Measurements from ENCODE around the gene DCXR.

DCXR gene

GRCh38 chr17:82037092-82037888 lies at the start of gene DCXR:
DCXR (minus strand) TSS chr17:82037697; CDS start chr17:82037682, 15 bp downstream.
- peak; percentile 95 to 98 for DNase-seq

DNA sequence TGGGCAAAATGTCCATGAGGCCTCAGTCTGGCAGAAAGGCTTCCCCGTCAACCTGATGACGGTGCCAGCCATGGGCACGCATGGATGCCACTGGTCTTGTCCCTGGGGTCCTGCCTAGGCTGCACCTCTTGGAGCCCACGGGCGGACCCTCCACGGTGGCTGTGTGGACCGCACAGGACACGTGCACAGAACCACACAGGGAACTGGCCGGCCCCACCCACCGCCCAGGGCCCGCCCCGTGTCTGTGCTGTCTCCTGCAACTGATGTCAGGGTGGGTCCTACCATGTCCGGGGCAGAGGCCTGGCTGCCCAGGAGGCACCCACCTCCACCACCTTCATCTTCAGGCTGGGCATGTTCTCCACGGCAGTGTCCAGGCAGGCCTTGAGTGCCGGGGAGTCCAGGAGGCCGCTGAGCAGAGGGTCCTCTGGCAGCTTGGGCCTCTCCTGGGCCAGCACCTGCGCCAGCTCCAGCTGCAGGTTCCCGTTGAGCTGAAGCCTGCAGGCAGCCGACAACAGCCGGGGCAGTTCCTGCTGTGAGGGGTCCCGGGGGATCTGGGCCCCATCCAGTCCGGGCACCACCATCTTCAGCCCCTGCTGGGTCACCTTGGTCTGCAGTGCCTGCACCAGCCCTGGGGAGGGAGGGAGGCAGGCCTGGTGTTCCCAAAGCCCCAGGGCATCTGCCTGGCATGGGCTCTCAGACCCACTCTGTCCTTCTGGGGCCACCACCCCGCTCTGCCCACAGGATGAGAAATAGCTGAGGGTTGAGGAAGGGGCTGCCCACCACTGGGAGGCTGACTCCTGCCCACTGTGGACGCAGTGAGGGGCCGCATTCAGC lies 48.7 kb upstream of the DCXR start:
- no peak for DNase-seq

DNA sequence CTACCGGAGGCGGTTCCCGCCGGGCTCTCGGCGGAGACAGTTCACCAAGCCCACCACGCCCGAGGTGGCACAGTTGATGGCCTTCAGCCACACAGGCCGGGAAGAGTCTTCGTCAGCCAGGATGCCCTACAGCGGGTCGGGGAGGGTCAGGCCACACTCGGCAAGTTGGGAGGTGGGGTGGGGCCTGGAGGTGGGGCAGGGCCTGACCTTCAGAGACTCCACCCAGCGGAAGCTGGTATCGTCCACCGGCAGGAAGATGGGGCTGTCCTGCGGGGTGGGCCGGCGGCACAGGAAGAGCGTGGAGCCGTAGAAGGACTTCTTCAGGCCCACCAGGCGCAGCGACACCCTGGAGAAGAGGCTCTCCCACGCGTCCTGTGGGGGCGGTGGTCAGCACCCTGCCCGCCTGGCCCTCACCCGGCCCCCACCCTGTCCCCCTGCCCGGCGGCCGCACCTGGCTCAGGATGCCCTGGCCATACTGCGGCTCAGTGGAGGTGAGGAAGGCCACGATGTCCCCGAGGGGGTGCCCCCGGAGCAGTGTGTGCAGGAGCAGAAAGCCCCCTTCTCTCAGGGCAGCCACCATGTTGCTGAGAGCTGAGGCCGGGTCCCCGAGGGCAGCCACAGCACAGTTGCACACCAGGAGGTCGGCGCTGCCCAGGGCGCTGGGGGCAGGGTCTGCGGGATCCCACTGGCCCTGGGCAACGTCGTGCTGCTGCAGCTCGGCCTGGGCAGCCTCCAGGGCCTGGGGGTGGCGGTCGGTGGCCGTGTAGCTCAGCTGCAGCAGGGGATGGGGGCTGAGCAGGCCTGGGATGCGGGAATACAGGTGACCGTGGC lies 47.7 kb upstream of the DCXR start:
- no peak for DNase-seq

- no peak for DNase-seq
Measured at GRCh38 chr17:82084373-82085030, 47.0 kb upstream of the DCXR start.

GRCh38 chr17:82083533-82084359 lies 46.2 kb upstream of the DCXR start:
- DNase-seq = no peak

DNA sequence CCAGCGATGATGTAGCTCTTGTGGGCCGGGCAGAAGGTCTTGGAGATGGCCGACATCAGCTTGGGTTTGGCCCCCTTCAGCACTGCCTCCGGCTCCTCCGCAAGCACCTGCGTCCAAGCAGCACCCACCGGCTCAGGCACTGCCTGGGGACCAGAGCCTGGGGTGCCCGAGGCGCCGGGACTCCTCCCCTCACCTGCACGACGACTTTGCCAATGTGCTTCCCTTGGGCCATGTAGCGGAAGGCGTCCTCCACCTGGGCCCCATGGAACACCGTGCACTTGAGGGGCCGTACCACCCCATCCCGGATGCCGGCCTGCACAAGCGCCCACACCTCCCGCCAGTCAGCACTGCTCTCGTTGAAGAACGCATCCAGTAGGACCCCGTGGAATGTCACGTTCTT lies 45.5 kb upstream of the DCXR start:
- no peak for DNase-seq

DNA sequence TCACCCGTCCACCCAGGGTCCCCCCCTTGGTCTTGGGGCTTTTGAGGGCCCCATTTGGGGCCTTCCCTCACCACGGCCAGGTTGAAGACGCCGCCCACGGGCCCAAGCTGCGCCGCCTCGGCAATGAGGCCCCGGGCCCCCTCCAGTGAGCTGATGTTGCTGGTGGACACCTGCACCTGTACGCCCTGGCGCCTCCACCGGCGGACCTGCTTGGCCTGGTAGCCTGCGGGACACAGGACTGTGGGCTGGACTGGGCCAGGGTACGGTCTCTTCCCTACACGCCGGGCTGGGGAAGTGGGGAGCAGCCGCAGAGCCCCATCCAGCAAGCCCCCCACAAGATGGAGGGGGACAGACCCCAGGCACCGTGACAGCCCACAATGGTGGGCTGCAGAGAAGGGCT lies 45.0 kb upstream of the DCXR start:
- DNase-seq = no peak

DNA sequence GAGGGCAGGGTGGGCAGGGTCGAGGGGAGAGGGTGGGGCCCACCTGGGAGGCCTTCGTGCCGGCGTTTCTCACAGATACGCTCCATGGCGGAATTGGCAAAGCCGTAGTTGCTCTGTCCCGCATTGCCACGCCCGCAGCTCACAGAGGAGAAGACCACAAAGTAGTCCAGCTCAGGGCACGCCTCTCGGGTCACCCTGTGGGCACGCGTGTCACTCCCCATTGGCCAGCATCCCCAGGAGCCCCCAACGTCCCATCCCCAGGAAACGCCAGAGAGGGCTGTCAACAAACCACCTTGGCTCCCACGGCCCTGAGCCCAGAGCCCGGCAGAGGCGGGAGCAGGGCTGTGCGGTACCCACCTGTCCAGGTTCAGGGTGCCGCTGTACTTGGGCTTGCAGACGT lies 44.5 kb upstream of the DCXR start:
- no peak for DNase-seq

DNA sequence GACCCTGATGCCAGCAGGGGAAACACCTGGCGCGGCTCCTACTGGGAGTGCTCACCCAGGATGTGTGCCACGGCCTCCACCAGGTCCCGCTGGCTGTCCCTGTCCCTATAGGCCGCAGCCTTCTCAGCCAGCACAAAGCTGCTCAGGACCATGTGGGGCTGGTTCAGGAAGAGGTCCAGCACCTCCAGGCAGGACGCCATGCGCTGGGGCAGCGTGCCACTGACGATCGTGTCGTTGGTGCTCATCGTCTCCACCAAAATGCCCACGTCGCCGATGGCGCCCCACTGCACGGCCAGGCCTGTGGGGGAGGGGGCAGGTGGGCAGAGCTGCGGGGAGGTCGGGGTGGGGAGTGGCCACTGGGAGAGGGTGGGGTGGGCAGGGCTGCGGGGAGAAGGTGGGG lies 44.0 kb upstream of the DCXR start:
- DNase-seq = no peak

DNA sequence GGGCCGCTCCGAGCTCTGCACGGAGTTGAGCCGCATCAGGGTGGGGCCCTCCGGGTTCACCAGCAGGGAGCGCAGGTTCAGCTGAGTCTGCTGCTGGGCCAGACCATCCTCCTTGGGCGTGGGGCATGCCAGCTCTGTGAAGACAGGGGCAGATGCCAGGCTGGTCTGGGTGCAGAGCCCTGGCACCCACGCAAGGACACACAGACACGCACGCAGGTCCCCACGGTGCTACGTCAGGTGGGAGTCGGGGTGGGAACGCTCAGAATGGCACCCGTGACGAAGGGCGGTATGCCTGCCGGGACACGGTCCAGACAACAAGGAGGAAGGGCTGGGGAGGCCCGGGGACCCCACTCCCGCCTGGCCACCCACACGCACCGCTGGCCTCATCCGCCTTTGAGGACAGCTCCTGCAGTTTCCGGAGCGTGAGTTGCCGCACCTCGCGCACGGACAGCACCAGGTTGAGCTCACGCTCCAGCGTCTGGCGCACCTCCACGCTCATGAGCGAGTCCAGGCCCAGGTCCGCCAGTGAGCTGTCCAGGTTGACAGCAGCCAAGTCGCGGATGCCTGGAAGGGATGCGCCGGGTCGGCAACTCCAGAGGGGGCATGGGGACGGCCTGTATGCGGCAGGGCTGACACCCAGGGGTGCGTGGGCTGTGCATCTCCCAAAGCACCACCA lies 43.4 kb upstream of the DCXR start:
- no peak for DNase-seq

GRCh38 chr17:82080048-82080788 lies 42.7 kb upstream of the DCXR start:
- DNase-seq = no peak

GRCh38 chr17:82079001-82079677 lies 41.6 kb upstream of the DCXR start:
- no peak for DNase-seq

DNA sequence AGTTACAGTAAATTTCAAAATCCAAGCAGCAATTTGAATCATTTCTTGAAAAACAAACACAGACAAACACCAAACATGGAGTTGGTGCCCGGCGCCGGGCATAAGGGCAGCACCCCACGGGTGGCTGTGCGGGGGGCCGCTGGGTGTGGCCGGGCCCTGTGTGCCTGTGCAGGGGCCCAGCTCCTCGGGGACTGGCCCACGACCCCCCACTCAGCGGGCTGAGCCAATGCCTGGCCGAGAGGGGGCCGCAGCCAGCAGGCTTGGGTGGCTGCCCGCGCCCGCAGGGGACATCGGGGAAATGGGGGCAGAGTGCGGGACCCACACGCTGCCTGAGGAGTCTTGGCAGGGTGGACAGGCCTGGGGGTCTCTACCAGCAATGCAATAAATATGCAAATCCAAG lies 40.9 kb upstream of the DCXR start:
- DNase-seq = no peak

- DNase-seq = no peak
Measured at GRCh38 chr17:82077617-82078358, 40.3 kb upstream of the DCXR start.

DNA sequence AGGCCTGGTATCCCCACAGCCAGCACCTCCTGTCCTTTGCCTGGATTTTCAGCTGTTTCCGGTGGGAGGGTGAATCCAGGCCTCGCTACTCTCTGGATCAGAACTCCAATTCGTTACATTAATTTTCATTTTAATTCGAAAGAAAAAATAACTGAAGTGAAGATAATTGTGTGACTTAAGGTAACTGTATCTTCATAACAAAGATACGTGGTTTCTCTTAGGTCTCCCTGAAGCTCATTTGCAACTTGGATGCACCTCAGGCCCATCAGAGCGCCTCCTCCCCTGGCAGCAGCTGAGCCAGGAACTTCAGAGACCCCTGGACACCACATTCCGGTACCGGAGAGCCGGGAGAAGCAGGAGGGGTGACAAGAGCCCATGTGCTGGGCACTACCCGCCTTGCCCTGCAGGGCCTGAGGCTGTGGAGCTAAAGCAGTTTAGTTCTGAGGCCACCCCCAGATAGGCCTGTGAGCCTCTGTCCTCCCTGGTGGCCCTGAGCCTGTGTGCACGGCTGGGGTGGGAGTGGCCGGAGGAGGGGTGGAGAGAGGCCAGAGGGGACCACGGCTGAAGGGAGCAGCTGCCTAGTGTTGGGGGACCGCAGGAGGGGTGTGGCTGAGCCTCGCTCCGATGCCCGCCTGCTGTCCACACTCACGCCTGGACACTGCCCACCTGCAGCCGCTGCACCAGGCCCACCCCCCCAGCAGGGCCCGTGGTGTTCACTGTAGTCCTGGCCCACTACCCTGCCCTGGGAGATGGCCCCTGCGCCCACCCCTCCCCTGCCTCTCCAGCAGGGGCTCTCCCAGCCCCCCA lies 39.5 kb upstream of the DCXR start:
- DNase-seq = no peak

DNA sequence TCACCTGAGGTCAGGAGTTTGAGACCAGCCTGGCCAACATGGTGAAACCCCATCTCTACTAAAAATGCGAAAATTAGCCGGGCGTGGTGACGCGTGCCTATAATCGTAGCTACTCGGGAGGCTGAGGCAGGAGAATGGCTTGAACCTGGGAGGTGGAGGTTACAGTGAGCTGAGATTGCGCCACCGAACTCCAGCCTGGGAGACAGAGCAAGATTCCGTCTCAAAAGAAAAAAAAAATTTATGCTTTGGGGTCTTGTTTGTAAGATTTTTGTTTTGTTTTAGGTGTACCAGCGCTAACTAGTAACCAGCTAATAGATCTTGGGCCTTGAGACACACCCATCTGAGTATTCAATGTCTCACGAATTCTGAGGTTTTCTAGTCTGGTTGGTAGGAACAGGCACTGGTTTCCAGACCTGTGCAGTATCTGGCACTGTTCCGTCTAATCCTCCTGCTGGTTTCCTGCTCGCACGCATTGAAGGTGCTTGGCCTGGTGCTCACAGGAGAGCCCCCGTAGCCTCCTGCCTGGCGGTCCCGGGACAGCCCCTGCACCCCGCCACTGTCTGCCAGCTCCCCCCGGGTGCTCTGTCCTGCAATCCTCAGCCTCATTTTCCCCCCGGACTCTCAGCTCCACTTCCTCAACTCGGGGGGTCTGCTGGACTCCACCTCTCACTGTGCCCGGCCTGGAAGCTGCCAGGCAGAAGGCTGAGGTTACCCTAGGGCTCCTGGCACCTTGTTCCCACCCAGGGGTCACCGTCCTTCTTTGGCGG lies 38.7 kb upstream of the DCXR start:
- DNase-seq = no peak

DNA sequence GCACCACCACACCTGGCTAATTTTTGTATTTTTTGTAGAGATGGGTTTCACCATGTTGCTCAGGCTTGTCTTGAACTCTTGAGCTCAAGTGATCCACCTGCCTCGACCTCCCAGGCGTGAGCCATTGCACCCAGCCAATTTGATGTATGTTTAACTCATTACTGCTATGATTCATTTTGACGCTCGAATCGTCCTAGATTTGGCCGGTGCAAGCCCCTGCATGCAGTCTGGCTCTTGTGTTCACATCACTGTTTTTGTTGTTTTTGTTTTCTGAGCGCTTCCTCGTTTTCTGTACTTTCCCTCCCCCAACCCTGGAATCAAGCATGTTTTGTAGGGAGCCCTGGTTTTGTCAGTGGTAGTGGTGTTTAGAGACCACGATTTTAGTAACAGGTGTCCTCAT lies 35.9 kb upstream of the DCXR start:
- no peak for DNase-seq
